ENCODE measurements around the gene SORT1.

DNA sequence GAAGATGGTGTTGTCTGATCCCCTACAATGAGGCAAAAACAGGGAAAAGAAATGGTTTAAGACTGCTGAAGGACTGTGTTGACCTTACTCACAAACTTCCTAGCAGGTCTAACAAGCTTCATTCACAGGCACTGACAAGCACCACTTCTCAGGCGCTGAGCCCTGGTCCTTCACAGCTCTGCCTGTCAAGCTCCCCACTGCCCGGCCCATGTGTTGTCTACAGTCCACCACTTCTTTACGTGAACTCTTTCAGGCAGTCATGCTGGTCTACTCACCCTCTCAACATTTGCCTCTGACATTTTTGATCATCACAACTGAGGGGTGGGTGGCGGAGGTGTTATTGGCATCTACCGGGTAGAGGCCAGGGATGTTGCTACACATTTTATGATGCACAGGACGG is 50.2 kb downstream of the SORT1 start:
- TF ChIP-seq, protein P1, sequence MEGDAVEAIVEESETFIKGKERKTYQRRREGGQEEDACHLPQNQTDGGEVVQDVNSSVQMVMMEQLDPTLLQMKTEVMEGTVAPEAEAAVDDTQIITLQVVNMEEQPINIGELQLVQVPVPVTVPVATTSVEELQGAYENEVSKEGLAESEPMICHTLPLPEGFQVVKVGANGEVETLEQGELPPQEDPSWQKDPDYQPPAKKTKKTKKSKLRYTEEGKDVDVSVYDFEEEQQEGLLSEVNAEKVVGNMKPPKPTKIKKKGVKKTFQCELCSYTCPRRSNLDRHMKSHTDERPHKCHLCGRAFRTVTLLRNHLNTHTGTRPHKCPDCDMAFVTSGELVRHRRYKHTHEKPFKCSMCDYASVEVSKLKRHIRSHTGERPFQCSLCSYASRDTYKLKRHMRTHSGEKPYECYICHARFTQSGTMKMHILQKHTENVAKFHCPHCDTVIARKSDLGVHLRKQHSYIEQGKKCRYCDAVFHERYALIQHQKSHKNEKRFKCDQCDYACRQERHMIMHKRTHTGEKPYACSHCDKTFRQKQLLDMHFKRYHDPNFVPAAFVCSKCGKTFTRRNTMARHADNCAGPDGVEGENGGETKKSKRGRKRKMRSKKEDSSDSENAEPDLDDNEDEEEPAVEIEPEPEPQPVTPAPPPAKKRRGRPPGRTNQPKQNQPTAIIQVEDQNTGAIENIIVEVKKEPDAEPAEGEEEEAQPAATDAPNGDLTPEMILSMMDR (IDR thresholded peaks at IDR 0.05) = no peak
- no peak for TF ChIP-seq POLR2A (IDR thresholded peaks at IDR 0.05)
